Testis (tissue), 2 donors: Measurements from ENCODE around the gene NXPE4.

Experiments used
- POLR2A ChIP-seq: fragments of 450-650 bp; IDR thresholded peaks from one replicate; pipeline ENCODE4 v1.6.1; 2017; ENCODE audit warnings: antibody characterized with exemption, mild to moderate bottlenecking, moderate library complexity
- TF ChIP-seq, protein P1 (sequence below), 3 experiments: fragments of 450-650 bp in 2 of 3; fragments of 200-600 bp in 1 of 3; sonication (generic) in 1 of 3; IDR thresholded peaks; one replicate each; pipeline ENCODE4 v1.5.1; 2016 to 2019; ENCODE audit warnings: antibody characterized with exemption in 3 of 3, mild to moderate bottlenecking in 2 of 3, moderate library complexity in 1 of 3

DNA sequence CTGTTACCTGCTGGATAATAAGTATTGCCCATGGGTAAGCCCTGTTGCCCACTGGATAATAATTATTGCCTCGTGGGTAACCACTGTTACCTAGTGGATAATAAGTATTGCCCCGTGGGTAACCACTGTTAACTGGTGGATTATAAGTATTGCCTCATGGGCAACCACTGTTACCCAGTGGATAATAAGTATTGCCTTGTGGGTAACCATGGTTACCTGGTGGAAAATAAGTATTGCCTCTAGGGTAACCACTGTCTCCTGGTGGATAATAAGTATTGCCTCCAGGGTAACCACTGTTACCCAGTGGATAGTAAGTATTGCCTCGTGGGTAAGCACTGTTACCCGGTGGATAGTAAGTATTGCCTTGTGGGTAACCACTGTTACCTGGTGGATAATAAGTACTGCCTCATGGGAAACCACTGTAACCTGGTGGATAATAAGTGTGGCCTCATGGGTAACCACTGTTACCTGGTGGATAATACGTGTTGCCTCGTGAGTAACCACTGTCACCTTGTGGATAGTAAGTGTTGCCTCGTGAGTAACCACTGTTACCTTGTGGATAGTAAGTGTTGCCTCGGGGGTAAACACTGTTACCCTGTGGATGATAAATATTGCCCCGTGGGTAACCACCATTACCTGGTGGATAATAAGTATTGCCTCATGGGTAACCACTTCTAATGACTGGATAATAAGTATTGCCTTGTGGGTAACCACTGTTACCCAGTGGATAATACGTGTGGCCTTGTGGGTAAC lies 29.0 kb upstream of the NXPE4 start:
- TF ChIP-seq POLR2A = no peak
- TF ChIP-seq, protein P1, sequence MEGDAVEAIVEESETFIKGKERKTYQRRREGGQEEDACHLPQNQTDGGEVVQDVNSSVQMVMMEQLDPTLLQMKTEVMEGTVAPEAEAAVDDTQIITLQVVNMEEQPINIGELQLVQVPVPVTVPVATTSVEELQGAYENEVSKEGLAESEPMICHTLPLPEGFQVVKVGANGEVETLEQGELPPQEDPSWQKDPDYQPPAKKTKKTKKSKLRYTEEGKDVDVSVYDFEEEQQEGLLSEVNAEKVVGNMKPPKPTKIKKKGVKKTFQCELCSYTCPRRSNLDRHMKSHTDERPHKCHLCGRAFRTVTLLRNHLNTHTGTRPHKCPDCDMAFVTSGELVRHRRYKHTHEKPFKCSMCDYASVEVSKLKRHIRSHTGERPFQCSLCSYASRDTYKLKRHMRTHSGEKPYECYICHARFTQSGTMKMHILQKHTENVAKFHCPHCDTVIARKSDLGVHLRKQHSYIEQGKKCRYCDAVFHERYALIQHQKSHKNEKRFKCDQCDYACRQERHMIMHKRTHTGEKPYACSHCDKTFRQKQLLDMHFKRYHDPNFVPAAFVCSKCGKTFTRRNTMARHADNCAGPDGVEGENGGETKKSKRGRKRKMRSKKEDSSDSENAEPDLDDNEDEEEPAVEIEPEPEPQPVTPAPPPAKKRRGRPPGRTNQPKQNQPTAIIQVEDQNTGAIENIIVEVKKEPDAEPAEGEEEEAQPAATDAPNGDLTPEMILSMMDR (IDR thresholded peaks at IDR 0.05) = no peak
